ENCODE data around the gene CGB2. TPM values are rescaled to one million over a fixed set of nuclear protein-coding genes. Genes with fewer than 3 reads are reported as not detected.

The CGB2 gene
- total and polyA plus RNA-seq, 2 donors (not counting 1 experiment from before 2014, with no cell fraction given) = not detected

GRCh38 chr19:49080392-49080791 lies 48.7 kb downstream of the CGB2 start:
- CTCF ChIA-PET = no interaction called here
- ATAC-seq (ENCODE audit: low read depth) = no peak

GRCh38 chr19:49081273-49081672 lies 49.6 kb downstream of the CGB2 start:
- Histone ChIP-seq H3K79me2 (ENCODE audit: control insufficient read depth, insufficient read depth, low read length) (peaks cover 10% of the 10 kb centered on the region), H3K9me3 (ENCODE audit: control extremely low read depth in 1 of 3, control insufficient read depth in 2 of 3, insufficient read depth in 1 of 3, low read length in 2 of 3) (peaks cover 0 to 4% (median 0%) of the 10 kb centered on the region in 3 donors), H3K4me2 (replicated peaks; ENCODE audit: low read depth, low read length, poor library complexity, severe bottlenecking) (no peak overlapping the region), H2AFZ (ENCODE audit: insufficient read depth, low read depth, low read length, poor library complexity, severe bottlenecking) (no peak overlapping the region), H3K27me3 (replicated peaks in 1 of 4; ENCODE audit: control extremely low read depth in 1 of 4, control insufficient read depth in 3 of 4, insufficient read depth in 4 of 4, low read length in 3 of 4) (peaks cover 0 to 5% (median 0%) of the 10 kb centered on the region in 4 experiments), H3K4me3 (ENCODE audit: control extremely low read depth in 1 of 5, extremely low read depth in 1 of 5, insufficient read depth in 1 of 5, low read depth in 2 of 5, low read length in 4 of 5) (no peak overlapping the region), H3K9ac (ENCODE audit: low read length) (no peak overlapping the region), H3K27ac (ENCODE audit: low read length in 2 of 2) (no peak overlapping the region), H3K36me3 (replicated peaks in 1 of 2; ENCODE audit: control extremely low read depth in 1 of 2, control insufficient read depth in 1 of 2, extremely low read depth in 1 of 2, insufficient read depth in 2 of 2, low read length in 1 of 2) (peaks cover 0 to 3% of the 10 kb centered on the region in 2 experiments), H3K4me1 (ENCODE audit: control insufficient read depth in 2 of 2, insufficient read depth in 2 of 2, low read length in 2 of 2) (peaks cover 7 to 13% of the 10 kb centered on the region in 2 donors), H4K20me1 (ENCODE audit: control insufficient read depth, insufficient read depth, low read length, poor library complexity, severe bottlenecking) (peaks cover 10% of the 10 kb centered on the region)
- intact Hi-C loops (cut with micrococcal nuclease) = loop anchor here (10.0 kb wide), 1 partner anchor 296 kb away; no protein-coding TSS in a partner anchor
- no peak overlapping the region for H3K4me3 Mint-ChIP-seq
- POLR2A ChIA-PET = no interaction called here
- DNase-seq = no peak
- H3K27ac Mint-ChIP-seq = no peak overlapping the region
- no peaks in the 10 kb centered on the region for H3K9me3 Mint-ChIP-seq (ENCODE audit: insufficient read depth)
- 71% methylated on average over 1 of the region's 1 CpG for WGBS (ENCODE audit: insufficient coverage)
- peaks cover 6% of the 10 kb centered on the region for H3K27me3 Mint-ChIP-seq
- H3K4me1 Mint-ChIP-seq = peaks cover 14% of the 10 kb centered on the region
- no peak for TF ChIP-seq CTCF (IDR thresholded peaks at IDR 0.05)
- no peak for ATAC-seq (ENCODE audit: low read depth)
- CTCF ChIA-PET = interaction anchor here (1.8 kb wide), 1 partner anchor 118 kb away, joined by 4 read pairs; no protein-coding TSS in a partner anchor

More at GRCh38 chr19:49080392-49080791, 48.7 kb downstream of the CGB2 start:
- no peaks in the 10 kb centered on the region for H3K9me3 Mint-ChIP-seq (ENCODE audit: insufficient read depth)
- TF ChIP-seq CTCF (IDR thresholded peaks at IDR 0.05) (no peak), EZH2 (IDR thresholded peaks at IDR 0.05; ENCODE audit: borderline replicate concordance, insufficient read depth, low read depth, low read length, poor library complexity, severe bottlenecking) (no peak)
- Histone ChIP-seq H3K4me2 (replicated peaks; ENCODE audit: low read depth, low read length, poor library complexity, severe bottlenecking) (no peak overlapping the region), H3K36me3 (replicated peaks in 1 of 2; ENCODE audit: control extremely low read depth in 1 of 2, control insufficient read depth in 1 of 2, extremely low read depth in 1 of 2, insufficient read depth in 2 of 2, low read length in 1 of 2) (no peaks in the 10 kb centered on the region), H3K4me3 (ENCODE audit: control extremely low read depth in 1 of 5, extremely low read depth in 1 of 5, insufficient read depth in 1 of 5, low read depth in 2 of 5, low read length in 4 of 5) (no peak overlapping the region), H3K4me1 (ENCODE audit: control insufficient read depth in 2 of 2, insufficient read depth in 2 of 2, low read length in 2 of 2) (peaks cover 4 to 8% of the 10 kb centered on the region in 2 donors), H3K9ac (ENCODE audit: low read length) (no peak overlapping the region), H3K9me3 (ENCODE audit: control extremely low read depth in 1 of 3, control insufficient read depth in 2 of 3, insufficient read depth in 1 of 3, low read length in 2 of 3) (peaks cover 0 to 4% (median 0%) of the 10 kb centered on the region in 3 donors), H3K27ac (ENCODE audit: low read length in 2 of 2) (no peak overlapping the region), H4K20me1 (ENCODE audit: control insufficient read depth, insufficient read depth, low read length, poor library complexity, severe bottlenecking) (peaks cover 1% of the 10 kb centered on the region), H3K79me2 (ENCODE audit: control insufficient read depth, insufficient read depth, low read length) (peaks cover under 1% of the 10 kb centered on the region), H2AFZ (ENCODE audit: insufficient read depth, low read depth, low read length, poor library complexity, severe bottlenecking) (no peak overlapping the region), H3K27me3 (replicated peaks in 1 of 4; ENCODE audit: control extremely low read depth in 1 of 4, control insufficient read depth in 3 of 4, insufficient read depth in 4 of 4, low read length in 3 of 4) (peaks cover 0 to 8% (median 0%) of the 10 kb centered on the region in 4 experiments)
- peaks cover 11% of the 10 kb centered on the region for H3K27me3 Mint-ChIP-seq
- H3K4me3 Mint-ChIP-seq = no peak overlapping the region
- peaks cover 10% of the 10 kb centered on the region for H3K4me1 Mint-ChIP-seq
- no CpG with 5 or more reads among the region's 4 CpGs for WGBS (ENCODE audit: insufficient coverage)
- intact Hi-C loops (cut with micrococcal nuclease) = loop anchor here (10.0 kb wide), 1 partner anchor 296 kb away; no protein-coding TSS in a partner anchor
- POLR2A ChIA-PET = no interaction called here
- no peak overlapping the region for H3K27ac Mint-ChIP-seq
- DNase-seq = no peak

Small RNAs within 50 kb of the gene (small RNA-seq; reads per million reads assigned to genes)
- gene MIR6798 (ENCODE audit: insufficient read length, low read depth, low replicate concordance) = not detected
- gene RN7SL708P (ENCODE audit: insufficient read length, low read depth, low replicate concordance) = not detected

Other genes starting within 250 kb of the CGB2 start
- gene BCAT2, start 220.9 kb upstream of the CGB2 start, total RNA-seq = 39.1 and 42.9 TPM in 2 replicates
- 27.4 and 36.3 TPM in 2 replicates for gene BCAT2, start 220.9 kb upstream of the CGB2 start, polyA plus RNA-seq
- 2.9 and 5.1 TPM in 2 replicates for gene HSD17B14, start 195.4 kb upstream of the CGB2 start, total RNA-seq
- gene HSD17B14, start 195.4 kb upstream of the CGB2 start, polyA plus RNA-seq = 1.8 and 2.5 TPM in 2 replicates
- 5.5 and 6.2 TPM in 2 replicates for gene PLEKHA4, start 163.3 kb upstream of the CGB2 start, total RNA-seq
- gene PLEKHA4, start 163.3 kb upstream of the CGB2 start, polyA plus RNA-seq = 4.3 and 6.0 TPM in 2 replicates
- 122 and 128 TPM in 2 replicates for gene PPP1R15A, start 159.5 kb upstream of the CGB2 start, total RNA-seq
- gene PPP1R15A, start 159.5 kb upstream of the CGB2 start, polyA plus RNA-seq = 1,029 and 1,214 TPM in 2 replicates
- not detected in 2 replicates for gene TULP2, start 133.1 kb upstream of the CGB2 start, total RNA-seq
- not detected in 2 replicates for gene TULP2, start 133.1 kb upstream of the CGB2 start, polyA plus RNA-seq
- 134 and 136 TPM in 2 replicates for gene NUCB1, start 131.6 kb upstream of the CGB2 start, total RNA-seq
- 85.9 and 118 TPM in 2 replicates for gene NUCB1, start 131.6 kb upstream of the CGB2 start, polyA plus RNA-seq
- 0.64 TPM in 1 of 2 replicates, not detected in the other for gene DHDH, start 98.2 kb upstream of the CGB2 start, total RNA-seq
- gene DHDH, start 98.2 kb upstream of the CGB2 start, polyA plus RNA-seq = 0.82 TPM in 1 of 2 replicates, not detected in the other
- gene BAX, start 77.0 kb upstream of the CGB2 start, total RNA-seq = 92.7 and 95.3 TPM in 2 replicates
- gene BAX, start 77.0 kb upstream of the CGB2 start, polyA plus RNA-seq = 109 and 114 TPM in 2 replicates
- gene FTL, start 66.6 kb upstream of the CGB2 start, total RNA-seq = 881 and 937 TPM in 2 replicates
- 534 and 832 TPM in 2 replicates for gene FTL, start 66.6 kb upstream of the CGB2 start, polyA plus RNA-seq
- gene GYS1, start 38.6 kb upstream of the CGB2 start, total RNA-seq = 62.7 and 63.0 TPM in 2 replicates
- gene GYS1, start 38.6 kb upstream of the CGB2 start, polyA plus RNA-seq = 22.7 and 28.9 TPM in 2 replicates
- 36.1 and 44.8 TPM in 2 replicates for gene RUVBL2, start 38.0 kb upstream of the CGB2 start, total RNA-seq
- 50.7 and 57.4 TPM in 2 replicates for gene RUVBL2, start 38.0 kb upstream of the CGB2 start, polyA plus RNA-seq
- 1.1 TPM in 1 of 2 replicates, not detected in the other for gene LHB, start 14.8 kb upstream of the CGB2 start, total RNA-seq
- gene LHB, start 14.8 kb upstream of the CGB2 start, polyA plus RNA-seq = 1.6 and 4.7 TPM in 2 replicates
- gene CGB3, start 7.6 kb upstream of the CGB2 start, total RNA-seq = not detected in 2 replicates
- gene CGB3, start 7.6 kb upstream of the CGB2 start, polyA plus RNA-seq = not detected in 2 replicates
- gene CGB1, start 5.0 kb downstream of the CGB2 start, total RNA-seq = not detected in 2 replicates
- not detected in 2 replicates for gene CGB1, start 5.0 kb downstream of the CGB2 start, polyA plus RNA-seq
- gene CGB5, start 12.0 kb downstream of the CGB2 start, total RNA-seq = not detected in 2 replicates
- not detected in 2 replicates for gene CGB5, start 12.0 kb downstream of the CGB2 start, polyA plus RNA-seq
- not detected in 2 replicates for gene CGB8, start 17.2 kb downstream of the CGB2 start, total RNA-seq
- gene CGB8, start 17.2 kb downstream of the CGB2 start, polyA plus RNA-seq = not detected in 2 replicates
- gene CGB7, start 25.9 kb downstream of the CGB2 start, total RNA-seq = not detected in 2 replicates
- gene CGB7, start 25.9 kb downstream of the CGB2 start, polyA plus RNA-seq = not detected in 2 replicates
- gene NTF4, start 32.9 kb downstream of the CGB2 start, total RNA-seq = not detected in 2 replicates
- gene NTF4, start 32.9 kb downstream of the CGB2 start, polyA plus RNA-seq = not detected in 2 replicates
- 0.10 TPM in 1 of 2 replicates, not detected in the other for gene KCNA7, start 40.8 kb downstream of the CGB2 start, total RNA-seq
- not detected in 2 replicates for gene KCNA7, start 40.8 kb downstream of the CGB2 start, polyA plus RNA-seq
- 598 and 610 TPM in 2 replicates for gene SNRNP70, start 53.6 kb downstream of the CGB2 start, total RNA-seq
- gene SNRNP70, start 53.6 kb downstream of the CGB2 start, polyA plus RNA-seq = 954 and 1,219 TPM in 2 replicates
- gene LIN7B, start 82.5 kb downstream of the CGB2 start, total RNA-seq = 12.4 and 13.1 TPM in 2 replicates
- 7.4 and 7.5 TPM in 2 replicates for gene LIN7B, start 82.5 kb downstream of the CGB2 start, polyA plus RNA-seq
- 3.9 and 5.3 TPM in 2 replicates for gene C19orf73, start 87.3 kb downstream of the CGB2 start, total RNA-seq
- gene C19orf73, start 87.3 kb downstream of the CGB2 start, polyA plus RNA-seq = 8.2 and 9.8 TPM in 2 replicates
- gene PPFIA3, start 87.7 kb downstream of the CGB2 start, total RNA-seq = 0.80 and 3.4 TPM in 2 replicates
- gene PPFIA3, start 87.7 kb downstream of the CGB2 start, polyA plus RNA-seq = 1.5 and 2.1 TPM in 2 replicates
- not detected in 2 replicates for gene HRC, start 123.5 kb downstream of the CGB2 start, total RNA-seq
- gene HRC, start 123.5 kb downstream of the CGB2 start, polyA plus RNA-seq = not detected in 2 replicates
- gene TRPM4, start 125.9 kb downstream of the CGB2 start, total RNA-seq = not detected in 2 replicates
- gene TRPM4, start 125.9 kb downstream of the CGB2 start, polyA plus RNA-seq = 0.24 TPM in 1 of 2 replicates, not detected in the other

Measured in B cell (primary cell).